Measurements from ENCODE around the gene SKA2.
"Not testable (repeated sequence)": the region's sequence is repeated elsewhere in the genome, so short reads cannot be mapped to it uniquely, and the experiment has no call there.

The SKA2 gene

DNA sequence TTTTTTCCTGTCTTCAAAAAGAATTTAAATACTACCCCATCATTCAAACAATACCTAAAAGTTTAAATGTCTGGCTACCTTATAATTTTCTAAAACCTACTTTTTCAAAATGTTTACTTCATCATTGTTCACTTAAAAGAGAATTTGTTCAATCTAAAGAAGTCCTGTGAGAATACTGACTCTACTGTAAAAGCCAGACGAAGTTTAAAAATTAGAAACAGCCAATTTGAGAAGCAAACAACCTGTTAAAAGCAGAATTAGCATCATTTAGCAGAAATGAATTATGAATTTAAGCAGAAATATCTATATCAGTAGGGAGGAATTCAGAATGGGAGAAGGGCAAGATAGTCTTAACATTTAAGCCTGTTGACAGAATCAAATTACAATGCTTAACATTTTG, 2.1 kb downstream of the SKA2 start:
- DNase-seq (ENCODE audit: low read depth in 3 of 3) = no peak

DNA sequence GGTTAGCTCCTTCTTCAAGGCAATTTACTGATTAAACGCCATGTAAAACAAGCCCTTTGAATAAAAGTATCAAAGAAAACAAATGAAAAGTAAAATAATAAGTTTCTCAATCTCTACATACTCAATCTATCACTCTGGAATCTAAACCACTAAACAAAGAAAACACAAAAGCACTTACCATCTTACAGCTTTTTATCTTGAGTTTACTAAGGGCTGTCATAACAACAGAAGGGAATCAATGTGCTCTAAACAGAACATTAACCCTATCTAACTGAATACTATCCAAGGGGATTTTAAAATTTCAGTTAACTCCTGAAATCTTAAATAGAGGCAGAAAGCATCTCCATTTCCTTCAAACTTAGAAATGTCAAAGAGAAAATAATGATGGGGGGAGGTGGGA, 3.4 kb downstream of the SKA2 start:
- no peak for DNase-seq (ENCODE audit: low read depth in 3 of 3)

DNA sequence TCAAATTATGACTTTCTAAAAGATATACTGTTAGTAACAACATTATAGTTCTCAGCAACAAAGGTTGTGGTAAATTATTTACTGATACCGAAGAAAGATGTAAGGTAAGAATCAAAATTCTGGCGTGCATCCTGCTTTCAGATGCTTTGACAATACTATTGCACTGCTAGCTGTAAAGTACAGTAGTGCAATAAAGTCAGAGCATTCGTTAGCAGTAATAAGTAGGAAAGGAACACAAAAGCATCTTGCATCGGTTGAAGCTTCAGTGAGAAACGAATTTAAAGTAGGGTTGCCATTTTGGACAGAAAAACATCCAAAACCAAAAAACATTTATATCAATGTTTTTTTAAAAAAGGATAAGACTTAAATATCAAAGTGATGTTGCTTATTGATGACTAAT, 4.0 kb downstream of the SKA2 start:
- DNase-seq (ENCODE audit: low read depth in 3 of 3) = no peak

DNA sequence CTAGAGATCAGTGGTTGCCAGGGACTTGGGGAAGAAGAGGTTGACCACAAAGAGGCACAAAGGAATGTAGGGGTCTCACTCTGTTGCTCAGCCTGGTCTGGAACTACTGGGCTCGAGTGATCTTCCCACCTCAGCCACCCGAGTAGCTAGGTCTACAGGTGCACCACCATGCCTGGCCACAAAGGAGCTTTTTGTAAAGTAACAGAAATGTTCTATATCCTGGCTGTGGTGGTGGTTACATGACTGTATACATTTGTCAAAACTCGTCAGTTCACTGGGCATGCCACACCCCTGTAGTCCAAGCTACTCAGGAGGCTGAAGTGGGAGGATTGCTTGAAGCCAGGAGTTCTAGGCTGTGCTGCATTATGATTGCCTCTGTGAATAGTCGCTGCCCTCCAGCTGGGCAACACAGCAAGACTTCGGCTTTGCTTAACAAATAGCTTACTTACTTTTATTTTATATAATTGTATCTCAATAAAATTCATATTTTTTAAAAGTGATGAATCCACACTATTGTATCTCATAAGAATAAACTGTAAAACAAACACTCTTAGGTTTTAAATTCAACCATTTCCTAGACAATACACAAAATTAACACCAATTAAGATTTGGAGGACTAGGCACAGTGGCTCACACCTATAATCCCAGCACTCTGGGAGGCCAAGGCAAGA, 5.0 kb downstream of the SKA2 start:
- no peak for DNase-seq (ENCODE audit: low read depth in 3 of 3)

DNA sequence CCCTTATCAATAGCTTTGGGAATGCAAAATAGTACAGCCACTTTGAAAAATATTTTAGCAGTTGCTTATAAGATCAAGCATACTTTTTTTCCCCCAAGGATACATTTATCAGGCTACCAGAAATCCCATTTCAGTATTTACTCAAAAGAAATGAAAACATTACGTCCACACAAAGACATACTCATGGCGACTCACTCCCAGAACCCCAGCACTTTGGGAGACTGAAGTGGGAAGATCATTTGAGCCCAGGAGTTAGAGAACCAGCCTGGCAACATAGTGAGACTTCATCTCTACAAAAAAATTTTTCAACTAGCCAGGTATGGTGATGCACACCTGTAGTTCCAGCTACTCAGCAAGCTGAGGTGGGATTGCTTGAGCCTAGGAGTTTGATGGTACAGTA, 5.9 kb downstream of the SKA2 start:
- DNase-seq (ENCODE audit: low read depth in 3 of 3) = no peak

DNA sequence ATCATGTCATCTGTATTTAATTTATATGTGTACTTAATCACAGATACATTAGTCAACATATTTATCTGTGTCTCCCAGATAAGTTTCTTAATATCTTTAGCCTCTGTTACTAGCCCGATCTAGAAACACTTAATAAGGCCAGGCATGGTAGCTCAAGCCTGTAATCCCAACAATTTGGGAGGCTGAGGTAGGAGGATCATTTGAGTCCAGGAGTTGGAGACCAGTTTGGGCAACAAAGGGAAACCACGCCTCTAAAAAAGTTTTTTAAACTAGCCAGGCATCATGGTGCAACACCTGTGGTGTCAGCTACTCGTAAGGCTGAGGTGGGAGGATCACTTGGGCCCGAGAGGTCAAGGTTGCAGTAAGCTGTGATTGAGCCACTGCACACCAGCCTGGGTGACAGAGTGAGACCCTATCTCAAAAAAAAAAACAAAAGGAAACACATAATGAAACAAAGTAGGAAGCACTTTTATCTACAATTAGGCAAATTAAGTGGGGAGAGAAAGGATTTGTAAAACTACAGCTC, 9.4 kb downstream of the SKA2 start:
- DNase-seq (ENCODE audit: low read depth in 3 of 3) = no peak

DNA sequence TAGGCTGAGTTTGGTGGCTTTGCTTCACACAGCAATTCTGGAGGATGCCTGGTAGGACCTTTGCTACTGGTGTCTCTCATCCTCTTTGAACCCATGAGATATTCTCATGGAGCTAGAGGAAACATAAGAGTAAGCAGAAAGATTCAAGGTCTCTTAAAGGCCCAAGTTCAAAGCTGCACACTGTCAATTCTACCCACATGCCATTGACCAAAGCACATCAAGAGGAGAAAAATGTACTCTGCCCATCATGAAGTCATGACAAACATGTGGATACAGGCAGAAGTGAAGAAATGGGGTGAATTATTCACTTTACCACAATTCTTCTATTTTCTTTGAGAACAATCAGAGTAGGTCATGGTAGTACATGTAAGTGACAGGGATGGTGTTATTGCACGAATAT, 13.1 kb downstream of the SKA2 start:
- DNase-seq (ENCODE audit: low read depth in 3 of 3) = no peak

DNA sequence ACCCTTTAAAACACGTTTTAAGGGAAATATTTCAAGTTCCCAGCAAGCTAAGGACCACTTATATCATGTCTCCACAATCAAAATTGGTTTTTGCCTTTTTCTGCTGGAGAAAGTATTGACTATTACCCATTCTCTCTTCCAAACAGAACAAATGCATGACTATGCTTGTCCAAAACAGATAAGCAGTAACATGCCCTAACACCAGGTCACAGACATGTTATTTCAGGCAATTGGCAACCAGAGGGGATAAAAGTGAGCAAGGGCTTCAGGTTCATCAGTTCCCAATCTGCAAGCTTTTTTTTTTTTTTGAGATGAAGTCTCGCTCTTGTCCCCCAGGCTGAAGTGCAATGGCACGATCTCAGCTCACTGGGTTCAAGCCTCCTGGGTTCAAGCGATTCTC, 15.0 kb downstream of the SKA2 start:
- DNase-seq (ENCODE audit: low read depth in 3 of 3) = no peak

DNA sequence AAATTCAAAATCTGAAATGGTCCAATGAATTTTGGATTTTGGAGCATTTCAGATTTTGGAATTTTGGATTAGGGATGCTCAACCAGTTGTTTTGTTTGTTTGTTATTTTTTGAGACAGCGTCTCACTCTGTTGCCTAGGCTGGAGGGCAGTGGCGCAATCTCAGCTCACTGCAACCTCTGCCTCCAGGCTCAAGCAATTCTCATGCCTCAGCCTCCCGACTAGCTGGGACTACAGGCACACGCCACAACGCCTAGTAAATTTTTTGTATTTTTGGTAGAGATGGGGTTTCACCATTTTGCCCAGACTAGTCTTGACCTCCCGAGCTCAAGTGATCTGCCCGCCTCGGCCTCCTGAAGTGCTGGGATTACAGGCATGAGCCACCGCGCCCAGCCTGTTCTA, 16.6 kb downstream of the SKA2 start:
- DNase-seq (ENCODE audit: low read depth in 3 of 3) = not testable (repeated sequence)

DNA sequence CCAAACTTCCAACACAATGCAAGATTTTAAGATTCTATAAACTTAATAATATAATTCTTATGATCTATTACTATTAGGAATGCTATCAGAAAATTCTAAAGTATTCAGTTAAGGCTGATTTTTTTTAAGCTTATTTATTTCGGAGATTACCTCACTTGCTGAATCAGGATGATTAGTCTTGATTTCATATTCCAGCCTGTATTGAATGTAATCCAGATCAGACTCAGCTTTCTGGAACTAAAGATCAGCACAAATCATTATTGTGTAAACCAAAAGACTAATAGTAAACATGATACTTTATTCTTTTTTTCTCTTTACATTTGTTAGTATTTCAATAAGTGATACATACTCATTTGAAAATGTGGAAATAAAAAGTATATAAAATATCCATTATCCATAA, 23.9 kb downstream of the SKA2 start:
- DNase-seq (ENCODE audit: low read depth in 3 of 3) = no peak

DNA sequence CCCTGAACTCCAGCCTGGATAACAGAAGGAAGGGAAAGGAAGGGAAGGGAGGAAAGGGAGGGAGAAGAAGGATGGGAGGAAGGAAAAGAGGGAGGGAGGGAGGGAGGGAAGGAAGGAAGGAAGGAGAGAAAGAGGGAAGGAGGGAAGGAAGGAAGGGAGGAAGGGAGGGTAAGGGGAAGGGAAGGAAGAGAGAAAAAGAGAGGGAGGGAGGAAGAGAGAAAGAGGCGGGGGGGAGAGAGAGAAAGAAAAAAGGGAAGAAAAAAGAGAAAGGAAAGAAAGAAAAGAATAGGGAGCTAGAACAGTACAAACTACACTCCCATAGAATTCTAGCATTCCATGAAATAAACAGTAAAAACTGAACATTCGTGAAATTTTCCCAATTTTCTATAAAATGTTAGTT, 25.2 kb downstream of the SKA2 start:
- DNase-seq (ENCODE audit: low read depth in 3 of 3) = no peak

DNA sequence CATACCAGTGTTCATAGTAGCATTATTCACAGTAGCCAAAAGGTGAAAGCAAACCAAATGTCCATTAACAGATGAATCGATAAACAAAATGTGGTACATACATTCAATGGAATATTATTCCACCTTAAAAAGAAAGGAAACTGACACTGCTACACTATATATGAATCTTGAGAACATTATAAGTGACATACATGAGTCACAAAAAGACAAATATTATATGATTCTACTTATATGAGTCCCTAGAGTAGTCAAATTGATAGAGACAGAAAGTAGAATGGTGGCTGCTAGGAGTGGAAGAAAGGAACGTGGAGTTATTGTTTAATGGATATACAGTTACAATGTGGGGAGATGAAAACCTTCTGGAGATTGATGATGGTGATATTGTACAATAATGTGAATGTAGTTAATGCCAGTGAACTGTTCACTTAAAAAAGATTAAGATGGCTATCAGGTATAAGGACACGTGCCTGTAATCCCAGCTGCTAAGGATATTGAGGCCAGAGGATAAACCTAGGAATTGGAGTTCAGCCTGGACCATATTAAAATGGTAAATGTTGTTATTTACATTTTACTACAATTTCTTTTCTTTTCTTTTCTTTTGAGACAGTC, 28.1 kb downstream of the SKA2 start:
- DNase-seq (ENCODE audit: low read depth in 3 of 3) = no peak

DNA sequence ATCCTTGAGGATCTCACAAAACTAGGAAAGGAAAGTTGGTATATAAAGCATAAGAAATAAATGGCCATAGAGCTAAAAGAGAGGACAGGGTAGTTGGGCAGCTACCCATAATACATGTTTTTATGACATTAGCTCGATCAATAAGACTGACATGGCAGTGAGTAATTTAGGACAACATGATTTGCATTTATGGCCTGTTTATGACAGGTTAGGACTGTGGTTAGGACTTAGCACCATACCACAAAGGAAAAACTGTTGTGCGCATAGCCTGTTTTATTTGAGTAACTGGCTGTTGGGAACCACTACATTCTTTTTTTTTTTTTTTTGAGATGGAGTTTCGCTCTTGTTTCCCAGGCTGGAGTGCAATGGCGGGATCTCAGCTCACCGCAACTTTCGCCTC, 30.3 kb downstream of the SKA2 start:
- DNase-seq (ENCODE audit: low read depth in 3 of 3) = no peak

DNA sequence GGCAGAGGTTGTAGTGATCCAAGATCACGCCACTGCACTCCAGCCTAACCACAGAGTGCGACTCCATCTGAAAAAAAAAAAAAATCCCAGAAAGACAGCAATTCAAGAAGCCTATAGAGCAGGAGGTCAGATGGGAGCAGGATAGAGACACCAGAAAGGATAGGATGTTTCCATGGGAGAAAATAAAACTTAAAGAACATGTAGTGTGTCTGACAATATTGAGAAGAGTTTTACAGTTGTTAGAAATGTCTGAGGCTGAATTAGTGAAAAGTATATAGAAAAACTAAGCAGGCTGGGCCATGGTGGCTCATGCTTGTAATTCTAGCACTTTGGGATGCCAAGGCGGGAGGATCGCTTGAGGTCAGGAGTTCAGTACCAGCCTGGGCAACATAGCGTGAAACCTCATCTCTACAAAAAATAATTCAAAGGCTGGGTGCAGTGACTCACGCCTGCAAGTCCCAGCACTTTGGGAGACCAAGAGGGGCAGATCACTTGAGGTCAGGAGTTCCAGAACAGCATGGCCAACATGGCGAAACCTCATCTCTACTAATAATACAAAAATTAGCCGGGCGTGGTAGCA, 33.0 kb downstream of the SKA2 start:
- DNase-seq (ENCODE audit: low read depth in 3 of 3) = no peak

DNA sequence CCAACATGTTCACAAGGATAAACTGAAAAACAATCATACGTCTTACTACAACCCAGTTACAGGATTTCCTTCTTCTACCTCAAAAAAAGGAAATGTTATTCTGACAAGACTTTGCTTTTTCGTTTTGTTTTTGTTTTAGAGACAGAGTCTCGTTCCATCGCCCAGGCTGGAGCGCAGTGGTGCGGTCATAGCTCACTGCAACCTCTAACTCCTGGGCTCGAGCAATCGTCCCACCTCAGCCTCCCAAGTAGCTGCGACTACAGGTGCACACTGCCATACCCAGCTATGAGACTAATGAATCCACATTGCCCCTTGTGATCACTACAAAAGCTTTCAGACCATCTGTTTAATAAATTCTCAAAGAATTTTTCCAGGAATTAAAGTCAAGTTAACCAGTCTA, 39.5 kb downstream of the SKA2 start:
- no peak for DNase-seq (ENCODE audit: low read depth in 3 of 3)

DNA sequence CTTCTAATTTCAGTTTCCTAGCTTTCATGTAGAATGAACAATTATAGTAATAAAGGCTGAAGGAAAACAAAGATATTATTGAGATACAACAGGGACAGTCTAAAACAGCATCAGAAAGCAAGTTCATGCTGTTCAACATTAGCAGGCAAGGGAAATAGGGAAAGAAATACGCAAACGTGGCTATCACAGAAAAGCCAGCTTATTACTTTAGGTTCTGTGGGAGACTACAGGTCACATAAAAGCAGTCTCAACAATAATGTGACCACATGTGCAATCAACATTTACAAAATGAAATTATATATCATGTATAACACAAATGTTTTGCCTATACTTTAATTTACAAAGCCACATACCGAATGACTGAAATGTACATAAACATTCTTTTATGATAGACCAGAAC, 43.4 kb downstream of the SKA2 start:
- DNase-seq (ENCODE audit: low read depth in 3 of 3) = no peak

DNA sequence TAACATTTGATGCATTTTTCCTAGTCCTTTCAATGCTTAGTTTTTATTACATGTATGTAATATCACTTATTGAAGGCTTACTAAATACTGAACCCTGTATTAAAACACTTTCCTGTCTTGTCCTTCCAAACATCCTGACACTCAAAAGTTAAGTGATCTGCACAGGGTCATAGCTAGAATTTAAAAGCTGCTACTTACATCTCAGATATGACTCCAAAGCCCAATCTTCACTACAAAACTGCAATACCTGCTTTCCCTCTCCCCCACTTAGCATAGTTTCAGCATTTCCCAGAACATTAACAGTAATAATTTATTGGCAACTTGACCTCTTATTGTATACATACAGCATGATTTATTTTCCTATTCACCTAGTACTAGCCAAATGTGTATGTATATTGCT, 44.0 kb downstream of the SKA2 start:
- no peak for DNase-seq (ENCODE audit: low read depth in 3 of 3)

DNA sequence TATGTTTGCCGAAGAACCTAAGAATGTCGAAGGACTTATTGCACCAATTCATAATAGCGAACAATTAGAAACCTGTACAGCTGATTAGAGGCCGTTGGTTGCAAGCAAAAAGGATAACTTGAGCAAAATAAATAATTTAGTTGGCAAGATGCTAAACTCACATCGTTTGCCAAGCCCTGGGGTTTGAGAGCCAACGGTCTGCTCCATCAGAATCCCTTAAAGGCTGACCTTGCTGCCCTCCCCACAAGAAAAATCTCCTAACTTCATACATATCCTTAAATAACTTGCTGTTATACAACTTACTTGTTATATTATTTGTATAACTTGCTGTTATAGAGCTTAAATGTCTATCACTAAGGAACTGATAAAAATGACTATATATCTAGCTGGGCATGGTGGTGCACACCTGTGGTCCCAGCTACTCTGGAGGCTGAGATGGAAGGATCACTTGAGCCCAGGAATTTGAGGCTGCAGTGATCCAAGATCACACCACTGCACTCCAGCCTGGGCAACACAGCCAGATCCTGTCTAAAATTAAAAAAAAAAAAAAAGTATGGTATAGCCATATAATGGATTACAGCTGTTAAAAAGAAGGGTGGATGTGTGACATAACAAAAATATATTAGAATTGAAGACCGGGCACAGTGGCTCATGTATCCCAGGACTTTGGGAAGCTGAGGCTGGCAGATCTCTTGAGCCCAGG, 46.4 kb downstream of the SKA2 start:
- DNase-seq (ENCODE audit: low read depth in 3 of 3) = no peak

DNA sequence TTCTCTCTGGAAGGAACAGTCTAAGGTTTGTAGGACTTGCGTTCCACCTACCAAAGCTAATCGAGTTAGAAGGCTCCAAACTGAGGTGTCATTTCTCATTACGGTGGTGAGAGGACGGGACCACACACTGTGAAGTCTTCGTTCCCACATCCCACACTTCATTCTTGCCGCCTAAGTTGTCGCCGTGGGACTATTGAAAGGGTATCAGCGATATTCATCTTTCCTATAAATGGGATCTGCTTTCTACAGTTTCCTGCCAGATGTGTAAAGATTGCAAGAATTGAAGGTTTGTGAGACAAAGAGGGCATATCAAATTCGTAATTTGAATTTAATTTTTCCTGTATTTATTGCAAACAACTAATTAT, 47.7 kb downstream of the SKA2 start:
- no peak for DNase-seq (ENCODE audit: low read depth in 3 of 3)

DNA sequence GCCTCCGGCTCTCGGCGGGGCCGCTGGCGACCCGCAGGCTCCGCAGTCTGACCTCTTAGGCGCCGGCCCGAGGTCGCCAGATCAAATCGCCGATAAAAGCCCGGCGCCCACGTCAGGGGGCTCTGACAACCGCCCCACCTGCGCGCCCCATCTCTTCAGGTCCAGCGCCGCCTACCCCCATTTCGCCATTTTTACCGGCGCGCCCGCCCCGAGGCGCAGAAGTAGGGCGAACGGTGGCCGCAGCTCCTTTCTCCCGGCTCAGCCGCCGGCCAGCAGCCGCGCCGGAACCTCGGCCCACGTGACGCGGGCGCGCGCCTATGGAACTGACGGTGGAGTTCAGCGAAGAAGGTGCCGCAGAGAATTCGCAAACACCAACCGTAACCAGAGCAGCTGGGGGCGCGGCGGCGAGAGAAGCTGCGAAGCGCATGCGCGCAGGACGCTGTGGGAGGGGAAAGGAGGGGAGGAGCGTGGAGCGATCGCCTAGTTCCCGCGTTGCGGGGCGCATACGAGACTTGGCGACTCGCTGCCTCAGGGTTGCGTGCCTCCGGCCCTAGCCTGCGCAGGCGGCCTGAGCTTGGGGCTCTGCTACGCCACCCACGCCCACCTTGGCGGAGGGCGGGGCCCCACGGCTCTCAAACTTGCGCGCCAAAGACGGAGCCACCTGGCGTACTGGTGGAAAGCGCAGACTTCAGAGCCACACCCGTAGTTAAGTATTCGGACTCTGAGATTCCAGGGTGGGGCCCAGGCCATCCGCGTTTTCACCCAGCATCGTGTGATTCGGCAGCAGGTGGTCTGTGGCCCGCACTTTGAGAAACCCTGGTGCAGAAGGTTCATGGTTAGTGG, 48.3 kb downstream of the SKA2 start, which contains the start of gene TRIM37:
Gene TRIM37, minus strand, starts transcription at position 418 of the 843 bp plus-strand sequence. CDS start 419 bp downstream, outside the sequence.
- peak; percentile 96 to 99 (median 96) for DNase-seq (ENCODE audit: low read depth in 3 of 3)

DNA sequence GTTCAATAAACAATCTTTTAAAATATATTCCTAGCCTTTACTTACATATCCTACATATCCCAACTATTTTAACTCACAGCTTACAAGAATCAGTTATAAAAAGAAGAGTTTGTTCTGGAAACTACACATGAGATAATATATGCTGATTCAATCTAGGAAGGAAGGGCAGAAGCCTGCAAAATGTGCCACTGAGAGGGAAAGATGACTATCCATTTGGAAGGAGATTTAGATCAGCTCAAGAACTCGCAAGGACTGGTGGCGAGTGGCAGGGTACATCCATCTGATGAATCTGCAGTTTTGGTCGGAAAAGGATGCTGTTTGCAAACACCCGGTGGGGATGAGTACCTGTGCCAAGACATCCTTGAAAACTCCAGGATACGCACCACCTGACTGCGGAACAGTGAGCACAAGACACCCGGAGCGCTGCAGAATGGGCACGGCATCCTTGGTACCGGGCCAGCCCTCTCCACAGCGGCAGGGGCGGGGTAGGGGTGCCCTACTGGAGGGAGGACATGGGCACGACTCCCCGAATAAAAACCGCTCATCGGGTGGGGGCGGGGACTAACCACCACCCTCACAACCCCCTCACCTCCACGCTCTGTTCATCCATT, 49.0 kb downstream of the SKA2 start:
- peak; percentile 47 to 60 (median 54) for DNase-seq (ENCODE audit: low read depth in 3 of 3)
